BJ (cell line): Measurements from ENCODE around the gene TALDO1. TPM values are rescaled to one million over a fixed set of nuclear protein-coding genes. Genes with fewer than 3 reads are reported as not detected.

Experiments
- CTCF ChIA-PET: fragments of 350-600 bp; formaldehyde crosslinking; extraction: SDS; loops from one replicate; lab custom pipeline; 2021; ENCODE audit warnings: antibody characterized with exemption, inconsistent platforms; lab: Yijun Ruan, JAX
- POLR2A ChIA-PET: fragments of 300-600 bp; sonication (Branson Sonifier 250); formaldehyde crosslinking; extraction: SDS; loops from one replicate; lab custom pipeline; 2021; ENCODE audit warnings: antibody characterized with exemption; lab: Charles Lee
- DNase-seq: peaks from one replicate; pipeline ENCODE4 v3.0.0-alpha.2; 2011; ENCODE audit warnings: low read depth
- H3K27me3 ChIP-seq: 2 replicates; pipeline ENCODE4 v1.6.0; 2011; ENCODE audit warnings: low read length; ENCODE audit not compliant: control insufficient read depth, insufficient read depth
- H3K36me3 ChIP-seq: 2 replicates; pipeline ENCODE4 v1.5.1; 2011; ENCODE audit warnings: low read length; ENCODE audit not compliant: control insufficient read depth, insufficient read depth
- H3K4me3 ChIP-seq: 2 replicates; pipeline ENCODE4 v1.5.1; 2011; ENCODE audit warnings: low read depth, mild to moderate bottlenecking, control low read depth, low read length
- polyA plus RNA-seq: library from polyadenylated mRNA; depleted of rRNA; stranded (reverse); fragments of >200 nt; gene quantifications from 2 replicates; pipeline ENCODE4 v1.2.3, GENCODE V29; 2011
- TF ChIP-seq, protein P1 (sequence below): IDR thresholded peaks from 2 replicates; pipeline ENCODE4 v1.5.1; 2011; ENCODE audit warnings: low read depth, mild to moderate bottlenecking, control low read depth, inconsistent platforms, low read length, moderate library complexity; ENCODE audit not compliant: insufficient read depth

Gene TALDO1
- polyA plus RNA-seq, 1 experiment, result 278 TPM

- POLR2A ChIA-PET, result no interaction called here
- CTCF ChIA-PET, result interaction anchor here (0.6 to 3.9 kb wide), 7 partner anchors 11 to 121 kb away, joined by 3 to 19 read pairs (median 3); partner anchors contain the start of gene TALDO1
- Histone ChIP-seq H3K27me3 (no peaks in the 10 kb centered on the region), H3K4me3 (no peak overlapping the region), H3K36me3 (peaks cover 30% of the 10 kb centered on the region)
- no peak for DNase-seq
- TF ChIP-seq, protein P1, sequence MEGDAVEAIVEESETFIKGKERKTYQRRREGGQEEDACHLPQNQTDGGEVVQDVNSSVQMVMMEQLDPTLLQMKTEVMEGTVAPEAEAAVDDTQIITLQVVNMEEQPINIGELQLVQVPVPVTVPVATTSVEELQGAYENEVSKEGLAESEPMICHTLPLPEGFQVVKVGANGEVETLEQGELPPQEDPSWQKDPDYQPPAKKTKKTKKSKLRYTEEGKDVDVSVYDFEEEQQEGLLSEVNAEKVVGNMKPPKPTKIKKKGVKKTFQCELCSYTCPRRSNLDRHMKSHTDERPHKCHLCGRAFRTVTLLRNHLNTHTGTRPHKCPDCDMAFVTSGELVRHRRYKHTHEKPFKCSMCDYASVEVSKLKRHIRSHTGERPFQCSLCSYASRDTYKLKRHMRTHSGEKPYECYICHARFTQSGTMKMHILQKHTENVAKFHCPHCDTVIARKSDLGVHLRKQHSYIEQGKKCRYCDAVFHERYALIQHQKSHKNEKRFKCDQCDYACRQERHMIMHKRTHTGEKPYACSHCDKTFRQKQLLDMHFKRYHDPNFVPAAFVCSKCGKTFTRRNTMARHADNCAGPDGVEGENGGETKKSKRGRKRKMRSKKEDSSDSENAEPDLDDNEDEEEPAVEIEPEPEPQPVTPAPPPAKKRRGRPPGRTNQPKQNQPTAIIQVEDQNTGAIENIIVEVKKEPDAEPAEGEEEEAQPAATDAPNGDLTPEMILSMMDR, result no peak
Measured at GRCh38 chr11:764322-765024, 17.2 kb downstream of the TALDO1 start.

- no peak for DNase-seq
- no peak overlapping the region for H3K4me3 ChIP-seq
- no peaks in the 10 kb centered on the region for H3K27me3 ChIP-seq
- ChIA-PET POLR2A (no interaction called here), CTCF (interaction anchor here (0.6 to 1.7 kb wide), 8 partner anchors 10 to 70 kb away, joined by 3 to 8 read pairs (median 4); partner anchors contain the start of genes TALDO1 and TMEM80)
- TF ChIP-seq, protein P1, result peak; percentile 56
- peaks cover 30% of the 10 kb centered on the region for H3K36me3 ChIP-seq
Measured at GRCh38 chr11:765025-765801, 17.9 kb downstream of the TALDO1 start.

DNA sequence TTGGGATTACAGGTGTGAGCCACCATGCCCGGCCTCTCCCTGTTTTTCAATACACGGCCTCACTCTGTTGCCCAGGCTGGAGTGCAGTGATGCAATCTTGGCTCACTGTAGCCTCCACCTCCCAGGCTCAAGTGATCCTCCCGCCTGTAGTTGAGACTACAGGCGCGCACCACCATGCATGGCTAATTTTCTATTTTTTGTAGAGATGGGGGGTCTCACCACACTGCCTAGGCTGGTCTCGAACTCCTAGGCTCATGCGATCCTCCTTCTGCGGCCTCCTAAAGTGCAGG lies 18.5 kb downstream of the TALDO1 start:
- H3K4me3 ChIP-seq, result no peak overlapping the region
- H3K27me3 ChIP-seq, result no peaks in the 10 kb centered on the region
- peaks cover 32% of the 10 kb centered on the region for H3K36me3 ChIP-seq
- POLR2A ChIA-PET, result no interaction called here
- TF ChIP-seq, protein P1, result no peak
- CTCF ChIA-PET, result interaction anchor here (0.7 to 1.7 kb wide), 6 partner anchors 10 to 70 kb away, joined by 3 to 8 read pairs (median 5); partner anchors contain the start of genes TALDO1 and TMEM80
- no peak for DNase-seq

- Histone ChIP-seq H3K4me3 (no peak overlapping the region), H3K36me3 (peaks cover 35% of the 10 kb centered on the region), H3K27me3 (no peaks in the 10 kb centered on the region)
- TF ChIP-seq, protein P1, result no peak
- ChIA-PET CTCF (interaction anchor here (0.7 to 1.7 kb wide), 6 partner anchors 9 to 71 kb away, joined by 3 to 8 read pairs (median 5); partner anchors contain the start of genes TALDO1 and TMEM80), POLR2A (no interaction called here)
- no peak for DNase-seq
Measured at GRCh38 chr11:766106-766935, 19.1 kb downstream of the TALDO1 start.
